Sigmoid colon (tissue), 4 donors: Measurements from ENCODE around the gene RAB6C.
"Not testable (repeated sequence)": the region's sequence is repeated elsewhere in the genome, so short reads cannot be mapped to it uniquely, and the experiment has no call there.

Source experiments
- CTCF ChIP-seq, 4 experiments: fragments of 450-650 bp in 3 of 4; fragments of 200-600 bp in 1 of 4; IDR thresholded peaks; one replicate each; pipeline ENCODE4 v1.5.1; 2016 to 2019; ENCODE audit warnings: antibody characterized with exemption in 4 of 4, mild to moderate bottlenecking in 3 of 4, moderate library complexity in 2 of 4
- EP300 ChIP-seq, 4 donors: sonication (generic); formaldehyde crosslinking; IDR thresholded peaks; one replicate each; pipeline ENCODE4 v1.6.1; 2017; ENCODE audit warnings: antibody characterized with exemption in 4 of 4
- POLR2A ChIP-seq, 2 donors: fragments of 450-650 bp; IDR thresholded peaks; one replicate each; pipeline ENCODE4 v1.6.1; 2016; ENCODE audit warnings: antibody characterized with exemption in 2 of 2, mild to moderate bottlenecking in 2 of 2, moderate library complexity in 2 of 2
- POLR2AphosphoS5 ChIP-seq, 4 donors: sonication (generic); formaldehyde crosslinking; IDR thresholded peaks; one replicate each; pipeline ENCODE4 v1.6.1; 2017; ENCODE audit warnings: antibody characterized with exemption in 4 of 4

GRCh38 chr2:129996657-129997237, 17.3 kb downstream of the RAB6C start:
- TF ChIP-seq CTCF, POLR2A, POLR2AphosphoS5, EP300 (IDR thresholded peaks at IDR 0.05): not testable (repeated sequence)
